ENCODE results near the gene ADAMTS8. TPM values are rescaled to one million over a fixed set of nuclear protein-coding genes. Genes with fewer than 3 reads are reported as not detected.
A peak's percentile ranks its signal among the peaks of the same experiment; 100 is the strongest.

ADAMTS8 gene
- total and polyA plus RNA-seq, 9 donors, result 5.3 to 14.4 (median 10.7) TPM

DNA sequence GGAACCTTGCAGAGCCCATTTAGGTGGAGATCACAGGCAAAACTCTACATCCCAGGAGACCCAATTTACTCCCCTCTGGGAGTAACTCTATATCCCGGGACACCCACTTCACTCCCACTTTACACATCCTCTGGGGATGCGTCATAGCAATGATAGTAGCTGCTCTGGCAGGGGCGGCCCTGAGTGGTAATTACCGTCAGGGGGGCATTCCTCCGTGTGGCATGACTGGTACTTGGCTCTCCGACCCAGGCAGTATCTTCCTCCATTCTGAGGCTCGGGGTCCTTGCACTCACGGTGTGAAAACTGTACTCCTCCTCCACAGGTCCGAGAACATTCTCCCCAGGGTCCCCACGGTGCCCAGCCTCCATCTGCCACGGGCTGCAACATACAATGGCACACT is 17.2 kb downstream of the ADAMTS8 start:
- no peak overlapping the region for H3K4me3 ChIP-seq (ENCODE audit: low read length)
- no peaks in the 10 kb centered on the region for H3K36me3 ChIP-seq (ENCODE audit: control insufficient read depth, insufficient read depth, low read length)
- no peak overlapping the region for H3K27ac ChIP-seq (ENCODE audit: low read length)
- H3K9me3 ChIP-seq (replicated peaks; ENCODE audit: control insufficient read depth, low read depth, low read length), result no peaks in the 10 kb centered on the region
- peaks cover 17% of the 10 kb centered on the region for H3K4me1 ChIP-seq (ENCODE audit: control insufficient read depth, insufficient read depth, low read length)
- DNase-seq, result no peak
- 89% methylated on average over 11 of the region's 11 CpGs for WGBS (ENCODE audit: insufficient coverage)
- H3K27me3 ChIP-seq (ENCODE audit: control insufficient read depth, insufficient read depth, low read length), result peaks cover 8% of the 10 kb centered on the region

DNA sequence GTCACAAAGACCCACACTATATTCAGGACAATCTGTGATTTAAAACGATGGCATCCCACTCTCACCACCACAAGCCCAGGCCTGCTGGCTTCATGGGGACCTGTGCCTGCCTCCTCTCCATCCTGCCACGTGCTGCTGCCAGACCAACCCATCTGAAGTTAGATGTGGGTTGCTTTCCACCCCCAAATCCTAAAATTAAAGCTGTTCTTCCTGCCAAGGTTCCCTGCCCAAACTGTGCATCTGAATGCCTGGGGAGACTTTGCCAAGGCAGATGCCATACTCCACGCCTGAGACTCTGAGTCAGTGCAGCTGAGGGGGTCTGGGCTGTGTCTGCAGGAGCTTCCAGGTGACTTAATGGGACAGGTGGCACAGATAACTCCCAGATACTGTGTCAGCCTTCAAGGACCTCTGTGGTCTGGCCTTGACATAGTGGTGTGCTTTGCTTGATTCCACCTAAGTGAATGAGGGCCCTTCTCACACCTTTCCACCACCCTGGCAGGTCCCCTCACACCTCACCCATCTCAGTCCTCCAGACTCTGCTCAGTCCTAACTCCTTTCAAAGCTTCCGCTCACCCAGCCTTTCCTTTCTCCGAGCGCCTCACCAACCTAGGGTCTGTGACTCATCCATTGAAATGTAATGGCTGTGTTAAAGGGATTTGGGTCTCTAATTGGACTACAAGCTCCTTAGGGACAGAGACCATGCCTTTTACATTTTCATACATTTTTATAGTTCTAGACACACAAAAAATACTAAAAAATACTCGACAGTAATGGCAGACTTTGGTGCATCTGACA is 18.6 kb downstream of the ADAMTS8 start:
- H3K27me3 ChIP-seq (ENCODE audit: control insufficient read depth, insufficient read depth, low read length), result peaks cover 2% of the 10 kb centered on the region
- DNase-seq, result no peak
- no peaks in the 10 kb centered on the region for H3K9me3 ChIP-seq (replicated peaks; ENCODE audit: control insufficient read depth, low read depth, low read length)
- no peaks in the 10 kb centered on the region for H3K36me3 ChIP-seq (ENCODE audit: control insufficient read depth, insufficient read depth, low read length)
- peaks cover 14% of the 10 kb centered on the region for H3K4me1 ChIP-seq (ENCODE audit: control insufficient read depth, insufficient read depth, low read length)
- WGBS (ENCODE audit: insufficient coverage), result 80% methylated on average over 3 of the region's 7 CpGs
- no peak overlapping the region for H3K4me3 ChIP-seq (ENCODE audit: low read length)
- no peak overlapping the region for H3K27ac ChIP-seq (ENCODE audit: low read length)

DNA sequence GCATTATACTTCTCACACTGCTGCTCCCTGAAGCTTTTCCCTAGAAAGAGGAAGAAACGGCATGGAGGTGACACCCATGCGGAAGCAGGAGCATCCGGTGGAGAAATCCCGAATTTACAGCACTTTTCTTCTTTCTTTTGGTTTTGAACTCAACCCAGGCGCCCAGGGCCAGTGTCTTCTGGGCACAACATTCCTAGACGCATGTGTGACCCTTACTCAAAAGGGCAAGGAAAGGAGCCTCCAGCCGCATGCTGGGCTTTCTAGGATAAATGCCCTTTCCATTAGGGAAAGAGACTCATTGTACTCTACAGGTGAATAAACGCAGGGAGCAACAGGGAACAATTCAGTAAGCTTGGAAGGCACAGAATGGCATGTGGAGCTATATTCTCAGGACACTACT is 19.5 kb downstream of the ADAMTS8 start:
- no peaks in the 10 kb centered on the region for H3K9me3 ChIP-seq (replicated peaks; ENCODE audit: control insufficient read depth, low read depth, low read length)
- H3K36me3 ChIP-seq (ENCODE audit: control insufficient read depth, insufficient read depth, low read length), result no peaks in the 10 kb centered on the region
- peaks cover 2% of the 10 kb centered on the region for H3K27me3 ChIP-seq (ENCODE audit: control insufficient read depth, insufficient read depth, low read length)
- no peak overlapping the region for H3K27ac ChIP-seq (ENCODE audit: low read length)
- 68% methylated on average over 5 of the region's 8 CpGs for WGBS (ENCODE audit: insufficient coverage)
- no peak for DNase-seq
- H3K4me3 ChIP-seq (ENCODE audit: low read length), result no peak overlapping the region
- H3K4me1 ChIP-seq (ENCODE audit: control insufficient read depth, insufficient read depth, low read length), result peaks cover 23% of the 10 kb centered on the region

DNA sequence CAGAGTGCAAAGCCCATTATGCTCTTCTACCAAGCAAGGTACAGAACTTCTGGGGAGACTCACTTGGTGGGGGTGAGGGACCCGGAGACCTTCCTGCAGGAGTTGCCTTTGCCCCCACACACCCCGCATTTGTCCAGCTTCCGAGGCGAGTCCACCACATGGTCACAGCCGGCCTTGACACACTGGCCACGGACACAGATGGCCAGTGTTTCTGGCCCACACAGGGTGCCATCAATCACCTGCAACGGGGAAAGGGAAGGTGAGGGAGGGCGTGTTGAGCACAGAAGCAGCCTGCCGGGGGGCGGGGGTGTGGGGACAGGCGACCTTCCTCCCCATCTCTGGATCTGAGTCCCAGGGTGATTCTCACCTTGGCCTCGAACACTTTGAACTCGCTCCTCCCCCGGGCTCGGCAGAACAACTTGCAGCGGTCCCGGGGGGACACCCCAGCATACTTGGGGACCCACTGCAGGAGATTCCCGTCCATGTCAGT is 20.0 kb downstream of the ADAMTS8 start:
- Histone ChIP-seq H3K4me3 (ENCODE audit: low read length) (no peak overlapping the region), H3K27ac (ENCODE audit: low read length) (no peak overlapping the region)

DNA sequence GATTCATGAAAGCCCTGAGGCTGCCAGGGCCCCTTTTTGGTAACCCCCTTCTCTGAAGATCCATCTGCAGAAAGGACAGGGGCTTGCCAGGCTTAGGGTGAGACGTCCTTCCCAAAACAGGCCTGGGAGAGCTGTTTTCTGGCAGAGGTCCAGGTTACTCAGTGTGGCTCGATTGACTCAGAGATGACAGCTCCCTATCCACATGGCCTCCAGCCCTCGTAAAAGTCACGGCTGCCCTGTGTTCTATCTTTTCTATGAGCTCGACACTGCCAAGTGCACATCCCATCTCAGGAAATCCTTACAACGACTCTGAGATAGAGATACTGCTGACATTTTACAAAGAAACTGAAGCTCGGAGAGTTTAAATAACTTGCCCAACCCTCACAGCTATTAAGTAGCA is 20.4 kb downstream of the ADAMTS8 start:
- no peaks in the 10 kb centered on the region for H3K9me3 ChIP-seq (replicated peaks; ENCODE audit: control insufficient read depth, low read depth, low read length)
- WGBS (ENCODE audit: insufficient coverage), result 15% methylated on average over 5 of the region's 7 CpGs
- peaks cover 4% of the 10 kb centered on the region for H3K27me3 ChIP-seq (ENCODE audit: control insufficient read depth, insufficient read depth, low read length)
- H3K4me1 ChIP-seq (ENCODE audit: control insufficient read depth, insufficient read depth, low read length), result peaks cover 33% of the 10 kb centered on the region
- no peak overlapping the region for H3K4me3 ChIP-seq (ENCODE audit: low read length)
- DNase-seq, result no peak
- no peak overlapping the region for H3K27ac ChIP-seq (ENCODE audit: low read length)
- no peaks in the 10 kb centered on the region for H3K36me3 ChIP-seq (ENCODE audit: control insufficient read depth, insufficient read depth, low read length)

More for the DNA sequence above, 20.0 kb downstream of the ADAMTS8 start:
- DNase-seq, result no peak
- Histone ChIP-seq H3K27me3 (ENCODE audit: control insufficient read depth, insufficient read depth, low read length) (peaks cover 2% of the 10 kb centered on the region), H3K4me1 (ENCODE audit: control insufficient read depth, insufficient read depth, low read length) (peaks cover 28% of the 10 kb centered on the region), H3K9me3 (replicated peaks; ENCODE audit: control insufficient read depth, low read depth, low read length) (no peaks in the 10 kb centered on the region), H3K36me3 (ENCODE audit: control insufficient read depth, insufficient read depth, low read length) (no peaks in the 10 kb centered on the region)
- whole genome bisulfite sequencing (ENCODE audit: insufficient coverage), result 67% methylated on average over 5 of the region's 18 CpGs

DNA sequence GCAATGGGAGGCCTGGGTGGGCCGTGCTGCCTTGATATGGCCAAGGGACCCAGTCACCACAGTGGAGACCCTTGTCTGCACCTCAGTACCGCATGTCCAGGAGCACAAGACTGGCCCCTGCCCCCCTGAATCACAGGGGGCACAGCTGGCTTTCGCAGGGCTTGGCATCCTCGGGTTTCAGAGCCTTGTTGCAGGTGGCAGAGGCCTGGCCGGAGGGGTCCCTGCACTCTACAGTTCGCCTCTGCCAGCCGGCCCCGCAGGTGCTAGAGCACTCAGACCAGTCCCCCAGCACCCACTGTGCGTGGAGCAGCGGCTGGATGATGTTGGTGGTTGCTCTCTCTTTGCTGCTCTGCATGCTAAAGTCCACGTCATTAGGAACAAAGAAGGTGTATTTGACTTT is 23.0 kb downstream of the ADAMTS8 start:
- Histone ChIP-seq H3K4me3 (ENCODE audit: low read length) (no peak overlapping the region), H3K9me3 (replicated peaks; ENCODE audit: control insufficient read depth, low read depth, low read length) (no peaks in the 10 kb centered on the region), H3K27ac (ENCODE audit: low read length) (no peak overlapping the region), H3K36me3 (ENCODE audit: control insufficient read depth, insufficient read depth, low read length) (no peaks in the 10 kb centered on the region), H3K27me3 (ENCODE audit: control insufficient read depth, insufficient read depth, low read length) (peaks cover 4% of the 10 kb centered on the region), H3K4me1 (ENCODE audit: control insufficient read depth, insufficient read depth, low read length) (peaks cover 58% of the 10 kb centered on the region)
- no peak for DNase-seq
- 95% methylated on average over 7 of the region's 11 CpGs for WGBS (ENCODE audit: insufficient coverage)

DNA sequence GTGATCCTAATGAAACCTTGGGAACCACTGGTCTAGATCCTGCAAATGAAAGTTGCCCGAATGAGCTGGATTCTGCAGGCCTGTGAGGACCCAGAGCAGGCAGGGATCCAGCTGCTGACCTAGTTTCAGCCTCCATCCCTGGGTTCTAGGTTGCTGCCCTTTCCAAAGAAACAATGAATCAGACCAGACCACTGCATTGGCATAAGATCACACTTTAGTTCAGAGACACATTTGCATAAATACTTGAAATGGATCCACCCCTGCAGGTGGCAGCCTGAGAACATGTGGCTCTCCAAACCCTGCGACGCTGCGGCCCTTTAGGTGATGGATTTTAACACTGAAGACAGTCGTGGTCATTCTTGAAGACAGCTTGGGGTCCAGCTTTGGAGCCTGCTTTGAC is 23.7 kb downstream of the ADAMTS8 start:
- peaks cover 64% of the 10 kb centered on the region for H3K4me1 ChIP-seq (ENCODE audit: control insufficient read depth, insufficient read depth, low read length)
- no peak overlapping the region for H3K4me3 ChIP-seq (ENCODE audit: low read length)
- WGBS (ENCODE audit: insufficient coverage), result 73% methylated on average over 4 of the region's 5 CpGs
- peaks cover 4% of the 10 kb centered on the region for H3K27me3 ChIP-seq (ENCODE audit: control insufficient read depth, insufficient read depth, low read length)
- no peaks in the 10 kb centered on the region for H3K36me3 ChIP-seq (ENCODE audit: control insufficient read depth, insufficient read depth, low read length)
- DNase-seq, result no peak
- H3K27ac ChIP-seq (ENCODE audit: low read length), result no peak overlapping the region
- no peaks in the 10 kb centered on the region for H3K9me3 ChIP-seq (replicated peaks; ENCODE audit: control insufficient read depth, low read depth, low read length)

DNA sequence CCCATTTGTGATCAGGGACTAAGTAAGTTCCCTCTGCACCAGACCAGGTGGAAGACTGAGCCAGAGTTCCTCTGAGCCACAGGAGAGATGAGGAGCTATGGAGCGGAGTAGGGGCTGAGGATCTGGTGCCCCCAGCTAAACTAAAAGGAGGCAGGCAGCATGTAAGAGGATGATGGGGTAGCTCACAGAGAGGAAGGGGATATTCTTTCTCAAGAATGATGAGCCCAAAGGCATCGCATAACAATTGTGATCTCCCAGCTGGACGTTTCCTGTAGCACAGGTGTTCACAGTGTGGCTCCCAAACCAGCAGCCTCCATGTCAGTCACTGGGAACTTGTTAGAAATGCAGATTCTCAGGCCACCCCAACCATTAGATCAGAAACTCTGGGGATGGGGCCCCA is 24.4 kb downstream of the ADAMTS8 start:
- Histone ChIP-seq H3K4me1 (ENCODE audit: control insufficient read depth, insufficient read depth, low read length) (peaks cover 64% of the 10 kb centered on the region), H3K9me3 (replicated peaks; ENCODE audit: control insufficient read depth, low read depth, low read length) (no peaks in the 10 kb centered on the region), H3K36me3 (ENCODE audit: control insufficient read depth, insufficient read depth, low read length) (no peaks in the 10 kb centered on the region), H3K4me3 (ENCODE audit: low read length) (no peak overlapping the region), H3K27me3 (ENCODE audit: control insufficient read depth, insufficient read depth, low read length) (peaks cover 4% of the 10 kb centered on the region), H3K27ac (ENCODE audit: low read length) (peak overlapping the region; percentile 95)
- WGBS (ENCODE audit: insufficient coverage), result 79% methylated on average over 3 of the region's 3 CpGs
- DNase-seq, result no peak

DNA sequence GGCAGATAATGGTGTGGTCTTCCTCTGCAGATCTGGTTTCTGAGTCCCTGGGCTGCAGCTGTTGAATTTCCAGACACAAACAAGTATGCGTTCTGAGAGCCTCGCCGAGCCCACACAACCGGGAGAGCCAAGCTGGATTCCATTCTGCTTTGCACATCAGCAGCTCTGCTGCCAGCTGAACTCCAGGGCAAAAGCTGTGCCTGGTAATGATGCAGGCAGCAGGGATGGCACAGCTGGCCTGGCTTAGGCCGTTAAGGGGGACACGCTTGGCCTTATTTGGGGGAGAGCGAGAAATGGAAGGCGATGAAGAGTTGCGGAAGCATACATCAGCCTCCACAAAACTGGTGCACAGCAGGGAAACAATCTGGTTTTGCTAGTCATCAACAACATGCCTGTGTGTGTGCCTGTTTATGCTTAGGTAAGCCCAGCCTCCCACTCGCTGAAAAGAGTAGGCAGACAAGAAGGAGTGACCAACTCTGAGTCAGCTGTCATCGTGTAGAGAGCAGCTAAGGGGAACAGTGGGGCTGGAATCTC is 25.1 kb downstream of the ADAMTS8 start:
- peak; percentile 94 for DNase-seq
- H3K4me3 ChIP-seq (ENCODE audit: low read length), result no peak overlapping the region
- H3K9me3 ChIP-seq (replicated peaks; ENCODE audit: control insufficient read depth, low read depth, low read length), result no peaks in the 10 kb centered on the region
- no peaks in the 10 kb centered on the region for H3K36me3 ChIP-seq (ENCODE audit: control insufficient read depth, insufficient read depth, low read length)
- H3K4me1 ChIP-seq (ENCODE audit: control insufficient read depth, insufficient read depth, low read length), result peaks cover 60% of the 10 kb centered on the region
- H3K27ac ChIP-seq (ENCODE audit: low read length), result peak overlapping the region; percentile 95
- 35% methylated on average over 11 of the region's 11 CpGs for WGBS (ENCODE audit: insufficient coverage)
- peaks cover 4% of the 10 kb centered on the region for H3K27me3 ChIP-seq (ENCODE audit: control insufficient read depth, insufficient read depth, low read length)

DNA sequence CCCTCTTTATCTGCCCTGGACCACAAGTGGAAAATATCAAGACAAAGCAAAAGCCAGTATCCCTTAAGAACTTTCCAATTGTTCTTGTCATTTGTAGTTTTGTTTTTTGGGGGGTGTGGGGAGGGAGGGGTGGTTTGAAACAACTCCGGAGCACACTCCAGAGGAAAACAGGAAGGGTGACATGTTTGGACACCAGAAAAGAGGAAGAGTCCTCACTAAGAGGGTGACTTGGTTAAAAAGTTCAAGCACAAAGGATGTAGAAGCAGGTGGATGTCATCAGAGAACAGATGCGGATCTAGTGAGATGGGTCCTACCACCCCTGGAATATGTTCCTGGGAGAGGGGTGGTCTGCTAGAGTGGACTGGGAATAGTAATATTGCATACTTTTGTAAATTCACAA is 25.8 kb downstream of the ADAMTS8 start:
- Histone ChIP-seq H3K4me3 (ENCODE audit: low read length) (no peak overlapping the region), H3K4me1 (ENCODE audit: control insufficient read depth, insufficient read depth, low read length) (peaks cover 54% of the 10 kb centered on the region), H3K36me3 (ENCODE audit: control insufficient read depth, insufficient read depth, low read length) (no peaks in the 10 kb centered on the region), H3K9me3 (replicated peaks; ENCODE audit: control insufficient read depth, low read depth, low read length) (no peaks in the 10 kb centered on the region), H3K27me3 (ENCODE audit: control insufficient read depth, insufficient read depth, low read length) (peaks cover 4% of the 10 kb centered on the region), H3K27ac (ENCODE audit: low read length) (peak overlapping the region; percentile 95)
- DNase-seq, result no peak
- WGBS (ENCODE audit: insufficient coverage), result 58% methylated on average over 1 of the region's 2 CpGs

Data from muscle of leg (tissue), 11 donors.